Activated gamma-delta T cell (primary cell): ENCODE measurements around the gene TNFAIP8L1.

Experiments used
- DNase-seq: peaks from one replicate; lab custom pipeline; 2025; lab: John Stamatoyannopoulos, UW

TNFAIP8L1 gene

GRCh38 chr19:4649392-4650047, 10.2 kb downstream of the TNFAIP8L1 start:
- no peak for DNase-seq

- no peak for DNase-seq
Measured at GRCh38 chr19:4650159-4650558, 10.8 kb downstream of the TNFAIP8L1 start.

- no peak for DNase-seq
Measured at GRCh38 chr19:4652075-4652474, 12.8 kb downstream of the TNFAIP8L1 start.

GRCh38 chr19:4653793-4654436, 14.6 kb downstream of the TNFAIP8L1 start:
- no peak for DNase-seq

GRCh38 chr19:4654437-4655361, 15.4 kb downstream of the TNFAIP8L1 start:
- DNase-seq, result no peak

GRCh38 chr19:4656102-4656501, 16.8 kb downstream of the TNFAIP8L1 start:
- no peak for DNase-seq

GRCh38 chr19:4657262-4657661, 17.9 kb downstream of the TNFAIP8L1 start:
- no peak for DNase-seq

GRCh38 chr19:4657835-4658234, 18.5 kb downstream of the TNFAIP8L1 start:
- DNase-seq, result no peak

GRCh38 chr19:4660181-4660791, 21.0 kb downstream of the TNFAIP8L1 start:
- no peak for DNase-seq

- DNase-seq, result no peak
Measured at GRCh38 chr19:4660993-4661392, 21.7 kb downstream of the TNFAIP8L1 start.

GRCh38 chr19:4662020-4662695, 22.8 kb downstream of the TNFAIP8L1 start:
- DNase-seq, result no peak

- no peak for DNase-seq
Measured at GRCh38 chr19:4662812-4663211, 23.5 kb downstream of the TNFAIP8L1 start.

- no peak for DNase-seq
Measured at GRCh38 chr19:4664642-4665041, 25.3 kb downstream of the TNFAIP8L1 start.

- DNase-seq, result peak; percentile 90
Measured at GRCh38 chr19:4669723-4670480, 30.6 kb downstream of the TNFAIP8L1 start, which contains the start of gene MYDGF. Gene MYDGF (minus strand): TSS chr19:4670342. CDS start chr19:4670334, 8 bp downstream.

- no peak for DNase-seq
Measured at GRCh38 chr19:4671185-4671851, 32.0 kb downstream of the TNFAIP8L1 start.

- DNase-seq, result no peak
Measured at GRCh38 chr19:4673216-4673615, 33.9 kb downstream of the TNFAIP8L1 start.

GRCh38 chr19:4673726-4674125, 34.4 kb downstream of the TNFAIP8L1 start:
- no peak for DNase-seq

GRCh38 chr19:4675346-4675745, 36.0 kb downstream of the TNFAIP8L1 start:
- no peak for DNase-seq

GRCh38 chr19:4676955-4677731, 37.8 kb downstream of the TNFAIP8L1 start:
- DNase-seq, result no peak
